ENCODE results near the gene BLNK.

BLNK gene

DNA sequence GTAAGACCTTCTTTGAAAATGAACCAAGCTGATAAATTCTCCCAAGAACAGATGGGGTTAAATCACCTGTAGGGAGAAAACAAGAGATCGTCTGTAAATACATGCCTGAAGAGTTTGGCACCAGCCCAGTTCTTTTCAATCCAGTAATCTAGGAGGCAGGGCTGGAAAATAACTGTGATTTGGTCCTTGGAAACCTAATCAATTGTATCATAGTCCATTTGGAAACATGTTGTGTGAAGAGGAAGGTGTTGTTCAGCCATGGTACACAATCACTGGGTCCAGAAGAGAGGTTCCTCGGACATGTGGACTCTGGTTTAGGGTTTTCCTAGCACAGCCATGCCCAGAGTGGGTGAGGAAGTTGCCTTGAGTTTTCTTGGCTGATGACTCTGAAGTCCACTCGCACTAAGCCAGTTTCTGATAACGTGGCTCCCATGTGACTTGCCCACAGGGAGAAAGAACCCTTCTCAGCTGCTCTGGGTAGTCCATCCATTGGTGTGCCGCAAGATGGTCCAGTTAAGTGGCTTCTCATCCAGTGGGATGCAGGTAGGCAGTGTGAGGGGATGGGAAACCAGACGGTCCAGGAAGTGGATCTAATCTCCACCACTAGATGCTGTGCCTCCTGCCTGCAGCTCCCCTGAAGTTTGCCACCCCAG, 5.1 kb downstream of the BLNK start:
- in situ Hi-C loops (cut with MboI; ENCODE audit: low sequenced_read_pairs): no loop called here

GRCh38 chr10:96264938-96265337, 6.4 kb downstream of the BLNK start:
- in situ Hi-C loops (cut with MboI; ENCODE audit: low sequenced_read_pairs): no loop called here

GRCh38 chr10:96263669-96264068, 7.7 kb downstream of the BLNK start:
- in situ Hi-C loops (cut with MboI; ENCODE audit: low sequenced_read_pairs): no loop called here

DNA sequence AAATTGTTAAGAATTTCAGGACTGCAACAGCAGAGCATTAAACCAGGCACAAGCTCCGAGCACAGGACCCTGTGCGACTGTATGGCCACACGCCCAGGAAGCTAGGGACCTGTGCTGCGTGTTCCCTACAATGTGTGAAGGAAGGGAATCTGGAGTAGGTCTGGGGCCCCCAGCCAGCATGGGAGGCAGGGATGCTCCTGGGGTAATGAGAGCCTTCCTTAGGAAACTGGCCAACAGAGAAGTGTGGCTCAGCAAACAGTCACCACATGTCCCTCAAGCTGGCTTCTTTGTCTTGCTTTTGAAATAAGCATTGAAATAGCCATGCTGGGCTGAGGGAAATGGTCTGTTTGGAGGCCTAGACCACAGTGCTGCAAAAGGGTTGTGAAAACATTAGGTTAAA, 8.2 kb downstream of the BLNK start:
- in situ Hi-C loops (cut with MboI; ENCODE audit: low sequenced_read_pairs): no loop called here

GRCh38 chr10:96261930-96262329, 9.4 kb downstream of the BLNK start:
- in situ Hi-C loops (cut with MboI; ENCODE audit: low sequenced_read_pairs): no loop called here

GRCh38 chr10:96261132-96261531, 10.2 kb downstream of the BLNK start:
- in situ Hi-C loops (cut with MboI; ENCODE audit: low sequenced_read_pairs): no loop called here

GRCh38 chr10:96260014-96260413, 11.4 kb downstream of the BLNK start:
- in situ Hi-C loops (cut with MboI; ENCODE audit: low sequenced_read_pairs): no loop called here

DNA sequence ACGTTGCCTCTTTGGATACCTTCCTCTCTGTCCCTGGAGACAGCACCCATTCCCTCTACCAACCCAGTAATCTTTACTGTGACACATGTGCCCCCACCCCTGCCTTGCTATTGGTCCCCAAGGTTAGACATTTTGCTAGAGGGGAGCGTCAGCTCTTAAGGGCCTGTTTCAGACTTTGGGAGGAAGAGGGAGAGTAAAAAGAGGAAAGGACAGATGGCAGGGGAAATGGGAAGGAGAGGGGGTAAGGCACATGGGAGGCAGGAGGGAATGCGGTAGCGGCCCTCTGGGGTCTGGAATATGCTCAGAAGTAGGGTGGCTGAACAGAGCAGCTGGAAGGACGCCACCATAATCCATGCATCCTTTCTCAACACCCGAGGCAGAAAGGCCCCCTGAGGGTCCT, 12.2 kb downstream of the BLNK start:
- in situ Hi-C loops (cut with MboI; ENCODE audit: low sequenced_read_pairs): no loop called here

GRCh38 chr10:96257944-96258343, 13.4 kb downstream of the BLNK start:
- in situ Hi-C loops (cut with MboI; ENCODE audit: low sequenced_read_pairs): no loop called here

DNA sequence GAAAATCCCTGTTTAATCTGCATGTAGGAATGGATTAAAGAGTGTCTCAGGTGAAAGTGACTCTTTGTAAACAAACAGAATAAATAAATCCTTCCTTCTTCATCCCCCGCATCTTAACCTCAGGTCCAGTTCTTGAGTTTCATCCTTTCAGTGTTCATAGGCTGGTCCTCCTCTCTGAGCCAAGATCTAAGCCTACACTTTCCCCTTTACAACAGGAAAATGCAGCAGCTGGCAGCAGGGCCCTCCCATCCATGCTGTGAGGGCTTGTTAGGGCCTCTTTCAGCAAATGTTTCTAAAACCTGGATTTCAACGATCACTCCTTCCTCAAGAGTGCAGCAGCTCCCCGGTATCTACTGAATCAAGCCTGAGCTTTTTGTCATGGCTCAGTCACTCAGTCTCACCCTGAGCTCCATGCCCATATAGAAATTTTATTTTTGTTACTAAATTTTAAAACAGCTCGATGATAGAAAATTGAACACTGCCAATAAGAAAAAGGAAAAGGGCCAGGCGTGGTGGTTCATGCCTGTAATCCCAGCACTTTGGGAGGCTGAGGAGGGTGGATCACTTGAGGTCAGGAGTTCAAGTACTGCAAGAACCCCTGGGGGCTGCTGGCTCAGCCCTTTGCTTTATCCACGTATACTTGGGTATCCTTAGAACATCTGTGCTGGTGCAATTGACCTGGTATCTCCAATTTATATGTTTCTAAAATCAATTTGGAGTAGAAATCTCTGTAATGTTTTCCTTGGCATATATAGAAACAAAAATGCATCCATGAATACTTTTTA, 15.6 kb downstream of the BLNK start:
- in situ Hi-C loops (cut with MboI; ENCODE audit: low sequenced_read_pairs): no loop called here

- in situ Hi-C loops (cut with MboI; ENCODE audit: low sequenced_read_pairs): no loop called here
These were observed 16.4 kb downstream of the BLNK start for GRCh38 chr10:96254976-96255375.

DNA sequence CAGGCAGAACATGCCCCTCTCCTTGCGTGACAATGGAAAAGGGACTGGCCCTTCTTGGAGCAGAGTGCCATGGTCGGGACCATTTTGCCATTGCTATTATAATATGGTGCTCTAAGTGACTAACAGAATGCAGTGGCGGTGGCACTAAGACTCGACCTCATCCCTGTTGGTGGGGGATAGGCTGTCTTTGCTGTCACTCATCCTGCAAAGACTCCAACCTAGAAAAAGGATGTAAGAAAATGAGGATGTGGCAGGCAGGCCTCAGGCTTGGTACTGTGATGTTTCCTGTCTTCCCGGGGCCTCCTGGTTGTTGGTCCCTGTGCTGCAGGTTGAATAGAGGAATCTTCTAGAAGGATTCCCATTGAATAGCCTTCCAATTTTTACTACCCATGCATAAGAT, 18.6 kb downstream of the BLNK start:
- in situ Hi-C loops (cut with MboI; ENCODE audit: low sequenced_read_pairs): no loop called here

DNA sequence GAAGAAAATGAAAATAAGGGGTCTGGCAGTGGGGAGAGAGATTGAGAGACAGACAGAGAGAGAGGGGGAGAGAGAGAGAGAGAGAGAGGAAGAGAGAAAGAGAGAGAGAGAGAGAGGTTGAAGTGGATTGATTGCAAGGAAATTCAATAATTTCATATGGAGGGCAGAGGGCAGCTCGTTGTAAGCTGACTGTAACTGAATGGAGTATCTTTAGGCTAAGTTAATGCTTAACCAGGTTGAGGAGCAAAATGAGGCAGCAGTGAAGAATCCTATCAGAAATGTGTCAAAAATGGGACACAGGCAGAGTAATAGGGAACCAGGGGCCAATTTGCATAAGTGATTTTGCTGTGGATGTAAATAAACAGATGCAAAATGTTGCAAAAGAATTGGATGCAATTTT, 21.0 kb downstream of the BLNK start:
- in situ Hi-C loops (cut with MboI; ENCODE audit: low sequenced_read_pairs): no loop called here

DNA sequence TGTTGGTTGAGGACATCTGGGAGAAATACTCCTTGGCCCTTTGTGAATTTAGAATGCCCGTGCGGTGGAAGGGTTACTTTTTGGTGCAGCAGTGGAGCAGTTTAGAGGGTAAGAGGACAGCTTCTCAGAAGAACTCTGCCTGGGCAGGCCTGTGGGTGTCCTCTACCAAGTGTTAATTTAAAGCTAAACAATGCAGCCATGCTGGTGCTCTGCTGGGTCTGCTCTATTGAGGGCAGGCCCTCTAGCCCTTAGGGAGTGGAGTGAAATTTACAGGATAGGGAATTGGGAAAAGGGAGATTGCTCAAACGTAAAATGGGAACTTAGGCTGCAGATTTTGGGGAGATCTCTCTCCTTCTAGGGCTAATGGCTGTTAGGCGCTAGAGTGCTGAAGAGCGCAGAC, 22.1 kb downstream of the BLNK start:
- in situ Hi-C loops (cut with MboI; ENCODE audit: low sequenced_read_pairs): no loop called here

DNA sequence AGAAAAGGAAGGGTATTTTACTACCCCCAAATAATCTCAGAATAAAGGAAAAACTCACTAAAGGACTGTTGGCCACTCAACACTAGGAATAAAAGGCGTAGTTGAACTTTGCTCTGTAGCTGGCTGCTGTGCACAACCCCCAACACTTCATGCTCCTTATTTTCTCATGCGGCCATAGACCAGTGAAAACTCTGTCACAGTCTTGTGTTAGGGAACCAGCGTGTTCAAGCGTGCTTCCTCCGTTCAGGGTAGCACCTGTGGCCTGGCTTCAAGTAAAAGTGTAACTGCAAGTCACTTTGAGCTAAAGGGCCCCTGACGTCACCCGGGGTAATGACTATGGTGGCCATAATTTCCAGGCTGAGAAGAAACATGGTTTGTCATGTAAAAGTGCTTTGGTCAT, 27.0 kb downstream of the BLNK start:
- in situ Hi-C loops (cut with MboI; ENCODE audit: low sequenced_read_pairs): no loop called here

DNA sequence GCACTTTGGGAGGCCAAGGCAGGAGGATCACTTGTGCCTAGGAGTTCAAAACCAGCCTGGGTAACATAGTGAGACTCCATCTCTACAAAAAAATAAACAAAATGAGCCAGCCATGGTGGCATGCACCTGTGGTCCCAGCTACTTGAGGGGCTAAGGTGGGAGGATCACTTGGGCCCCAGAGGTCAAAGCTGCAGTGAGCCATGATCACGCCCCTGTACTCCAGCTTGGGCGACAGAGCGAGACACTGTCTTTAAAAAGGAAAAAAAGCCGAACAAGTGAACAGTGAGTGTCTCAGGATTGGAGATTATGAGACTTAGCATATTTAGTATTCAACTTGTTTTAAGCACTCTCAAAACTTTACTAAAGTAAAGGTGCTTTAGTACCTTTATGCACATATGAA, 28.1 kb downstream of the BLNK start:
- in situ Hi-C loops (cut with MboI; ENCODE audit: low sequenced_read_pairs): no loop called here

DNA sequence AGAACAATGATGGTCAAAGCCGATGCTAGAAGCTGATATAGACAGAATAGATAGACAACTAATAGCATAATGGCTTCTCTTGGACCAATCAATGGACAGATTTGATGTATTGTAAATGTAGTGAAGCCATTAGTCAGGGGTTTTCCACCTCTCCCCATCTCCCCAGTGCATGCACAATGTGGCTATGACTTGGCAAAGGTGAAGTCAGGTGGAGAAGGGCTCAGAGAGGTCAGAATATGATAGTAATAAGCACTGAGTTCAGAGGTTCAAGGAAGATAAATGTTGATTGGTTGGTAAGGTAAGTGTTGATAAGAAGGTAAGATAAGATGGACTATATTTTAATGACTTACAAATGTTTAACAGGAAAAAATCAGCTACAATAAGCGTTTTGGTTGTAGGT, 28.5 kb downstream of the BLNK start:
- in situ Hi-C loops (cut with MboI; ENCODE audit: low sequenced_read_pairs): no loop called here

- in situ Hi-C loops (cut with MboI; ENCODE audit: low sequenced_read_pairs): no loop called here
These were observed 32.4 kb downstream of the BLNK start for GRCh38 chr10:96238646-96239623.

GRCh38 chr10:96236876-96237275, 34.5 kb downstream of the BLNK start:
- in situ Hi-C loops (cut with MboI; ENCODE audit: low sequenced_read_pairs): no loop called here

- in situ Hi-C loops (cut with MboI; ENCODE audit: low sequenced_read_pairs): no loop called here
These were observed 35.3 kb downstream of the BLNK start for GRCh38 chr10:96236090-96236478.

- in situ Hi-C loops (cut with MboI; ENCODE audit: low sequenced_read_pairs): no loop called here
These were observed 35.9 kb downstream of the BLNK start for GRCh38 chr10:96235326-96236089.

All from HL-60/S4 treated with phorbol 12-myristate 13-acetate at 8.2 ng/mL for 4 days and 3 days (cell line).